HG02885 (cell line): ENCODE results near the gene ZNF557.
"Not testable (repeated sequence)": the region's sequence is repeated elsewhere in the genome, so short reads cannot be mapped to it uniquely, and the experiment has no call there.

Experiments used
- ATAC-seq: cut with Tn5 transposase; IDR thresholded peaks from one replicate; pipeline ENCODE4 v1.9.1; 2021; ENCODE audit warnings: mild to moderate bottlenecking; ENCODE audit not compliant: unreplicated experiment, poor library complexity

The ZNF557 gene

GRCh38 chr19:7069042-7069903 lies at the start of gene ZNF557:
Gene ZNF557, plus strand, starts transcription at chr19:7069703. Its CDS starts 5,372 bp downstream, at chr19:7075075.
- peak; percentile 94 for ATAC-seq

- not testable (repeated sequence) for ATAC-seq
Observed at GRCh38 chr19:7021331-7021730, 48.2 kb upstream of the ZNF557 start, which contains the start of gene MBD3L2B. Gene MBD3L2B, minus strand, starts transcription at chr19:7021431. Its CDS starts 34 bp downstream, at chr19:7021397.

GRCh38 chr19:7028790-7029189 lies 40.7 kb upstream of the ZNF557 start:
- not testable (repeated sequence) for ATAC-seq

- not testable (repeated sequence) for ATAC-seq
Observed at GRCh38 chr19:7030278-7030677, 39.2 kb upstream of the ZNF557 start, which contains the start of gene MBD3L5. Gene MBD3L5, plus strand, starts transcription at chr19:7030578. Its CDS starts 34 bp downstream, at chr19:7030612.

- not testable (repeated sequence) for ATAC-seq
Observed at GRCh38 chr19:7040079-7040478, 29.4 kb upstream of the ZNF557 start, which contains the start of gene MBD3L4. Gene MBD3L4, minus strand, starts transcription at chr19:7040179. Its CDS starts 35 bp downstream, at chr19:7040144.

GRCh38 chr19:7041563-7041962 lies 27.9 kb upstream of the ZNF557 start:
- ATAC-seq = not testable (repeated sequence)

- ATAC-seq = not testable (repeated sequence)
Observed at GRCh38 chr19:7049021-7049420, 20.5 kb upstream of the ZNF557 start, which contains the start of gene MBD3L2. Gene MBD3L2, plus strand, starts transcription at chr19:7049321. Its CDS starts 53 bp downstream, at chr19:7049374.

GRCh38 chr19:7051421-7051820 lies 18.1 kb upstream of the ZNF557 start:
- ATAC-seq = not testable (repeated sequence)

- not testable (repeated sequence) for ATAC-seq
Observed at GRCh38 chr19:7052896-7053295, 16.6 kb upstream of the ZNF557 start.

- ATAC-seq = not testable (repeated sequence)
Observed at GRCh38 chr19:7054635-7055368, 14.7 kb upstream of the ZNF557 start.

GRCh38 chr19:7055679-7056078 lies 13.8 kb upstream of the ZNF557 start:
- not testable (repeated sequence) for ATAC-seq

GRCh38 chr19:7056371-7056770 lies 13.1 kb upstream of the ZNF557 start:
- not testable (repeated sequence) for ATAC-seq

- ATAC-seq = not testable (repeated sequence)
Observed at GRCh38 chr19:7058576-7058975, 10.9 kb upstream of the ZNF557 start, which contains the start of gene MBD3L3. Gene MBD3L3, minus strand, starts transcription at chr19:7058676. Its CDS starts 71 bp downstream, at chr19:7058605.

- ATAC-seq = not testable (repeated sequence)
Observed at GRCh38 chr19:7059977-7060376, 9.5 kb upstream of the ZNF557 start.

GRCh38 chr19:7063339-7063738 lies 6.2 kb upstream of the ZNF557 start:
- no peak for ATAC-seq

- ATAC-seq = no peak
Observed at GRCh38 chr19:7063764-7064418, 5.6 kb upstream of the ZNF557 start.

- ATAC-seq = not testable (repeated sequence)
Observed at GRCh38 chr19:7067122-7067521, 2.4 kb upstream of the ZNF557 start.

- no peak for ATAC-seq
Observed at GRCh38 chr19:7067716-7068115, 1.8 kb upstream of the ZNF557 start.

GRCh38 chr19:7068599-7068998 lies 904 bp upstream of the ZNF557 start:
- ATAC-seq = no peak

GRCh38 chr19:7069904-7070226 lies 362 bp downstream of the ZNF557 start:
- peak; percentile 21 for ATAC-seq
